Liver (tissue), 3 donors: ENCODE measurements around the gene MT2A.

Experiments
- CTCF ChIP-seq: fragments of 150-350 bp; IDR thresholded peaks from 2 replicates; pipeline ENCODE4 v1.5.1; 2017; ENCODE audit warnings: improper control_type of control experiment, low read depth, low read length; ENCODE audit not compliant: missing input control
- GABPA ChIP-seq, 2 donors: IDR thresholded peaks in 1 of 2; conservative IDR thresholded peaks in 1 of 2; 2 replicates each; pipeline ENCODE4 v1.6.1; 2016; ENCODE audit warnings: antibody characterized with exemption in 2 of 2, mild to moderate bottlenecking in 1 of 2, moderate library complexity in 1 of 2
- MAX ChIP-seq: IDR thresholded peaks from 2 replicates; pipeline ENCODE4 v1.6.1; 2016; ENCODE audit warnings: antibody characterized with exemption
- TAF1 ChIP-seq: conservative IDR thresholded peaks from 2 replicates; pipeline ENCODE4 v1.6.1; 2016; ENCODE audit warnings: antibody characterized with exemption, mild to moderate bottlenecking
- TF ChIP-seq, protein P1 (sequence below): IDR thresholded peaks from 2 replicates; pipeline ENCODE4 v1.6.1; 2016; ENCODE audit warnings: antibody characterized with exemption
- TF ChIP-seq, protein P2 (sequence below): IDR thresholded peaks from 2 replicates; pipeline ENCODE4 v1.6.1; 2016; ENCODE audit warnings: antibody characterized with exemption, mild to moderate bottlenecking
- donor health status: healthy.
- donor health status: healthy.

- TF ChIP-seq, protein P1, sequence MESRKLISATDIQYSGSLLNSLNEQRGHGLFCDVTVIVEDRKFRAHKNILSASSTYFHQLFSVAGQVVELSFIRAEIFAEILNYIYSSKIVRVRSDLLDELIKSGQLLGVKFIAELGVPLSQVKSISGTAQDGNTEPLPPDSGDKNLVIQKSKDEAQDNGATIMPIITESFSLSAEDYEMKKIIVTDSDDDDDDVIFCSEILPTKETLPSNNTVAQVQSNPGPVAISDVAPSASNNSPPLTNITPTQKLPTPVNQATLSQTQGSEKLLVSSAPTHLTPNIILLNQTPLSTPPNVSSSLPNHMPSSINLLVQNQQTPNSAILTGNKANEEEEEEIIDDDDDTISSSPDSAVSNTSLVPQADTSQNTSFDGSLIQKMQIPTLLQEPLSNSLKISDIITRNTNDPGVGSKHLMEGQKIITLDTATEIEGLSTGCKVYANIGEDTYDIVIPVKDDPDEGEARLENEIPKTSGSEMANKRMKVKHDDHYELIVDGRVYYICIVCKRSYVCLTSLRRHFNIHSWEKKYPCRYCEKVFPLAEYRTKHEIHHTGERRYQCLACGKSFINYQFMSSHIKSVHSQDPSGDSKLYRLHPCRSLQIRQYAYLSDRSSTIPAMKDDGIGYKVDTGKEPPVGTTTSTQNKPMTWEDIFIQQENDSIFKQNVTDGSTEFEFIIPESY = no peak
- TF ChIP-seq CTCF (no peak), MAX (no peak), TAF1 (no peak), GABPA (IDR thresholded peaks at IDR 0.05 in 1 of 2, conservative IDR thresholded peaks at IDR 0.05 in 1 of 2) (no peak)
- TF ChIP-seq, protein P2, sequence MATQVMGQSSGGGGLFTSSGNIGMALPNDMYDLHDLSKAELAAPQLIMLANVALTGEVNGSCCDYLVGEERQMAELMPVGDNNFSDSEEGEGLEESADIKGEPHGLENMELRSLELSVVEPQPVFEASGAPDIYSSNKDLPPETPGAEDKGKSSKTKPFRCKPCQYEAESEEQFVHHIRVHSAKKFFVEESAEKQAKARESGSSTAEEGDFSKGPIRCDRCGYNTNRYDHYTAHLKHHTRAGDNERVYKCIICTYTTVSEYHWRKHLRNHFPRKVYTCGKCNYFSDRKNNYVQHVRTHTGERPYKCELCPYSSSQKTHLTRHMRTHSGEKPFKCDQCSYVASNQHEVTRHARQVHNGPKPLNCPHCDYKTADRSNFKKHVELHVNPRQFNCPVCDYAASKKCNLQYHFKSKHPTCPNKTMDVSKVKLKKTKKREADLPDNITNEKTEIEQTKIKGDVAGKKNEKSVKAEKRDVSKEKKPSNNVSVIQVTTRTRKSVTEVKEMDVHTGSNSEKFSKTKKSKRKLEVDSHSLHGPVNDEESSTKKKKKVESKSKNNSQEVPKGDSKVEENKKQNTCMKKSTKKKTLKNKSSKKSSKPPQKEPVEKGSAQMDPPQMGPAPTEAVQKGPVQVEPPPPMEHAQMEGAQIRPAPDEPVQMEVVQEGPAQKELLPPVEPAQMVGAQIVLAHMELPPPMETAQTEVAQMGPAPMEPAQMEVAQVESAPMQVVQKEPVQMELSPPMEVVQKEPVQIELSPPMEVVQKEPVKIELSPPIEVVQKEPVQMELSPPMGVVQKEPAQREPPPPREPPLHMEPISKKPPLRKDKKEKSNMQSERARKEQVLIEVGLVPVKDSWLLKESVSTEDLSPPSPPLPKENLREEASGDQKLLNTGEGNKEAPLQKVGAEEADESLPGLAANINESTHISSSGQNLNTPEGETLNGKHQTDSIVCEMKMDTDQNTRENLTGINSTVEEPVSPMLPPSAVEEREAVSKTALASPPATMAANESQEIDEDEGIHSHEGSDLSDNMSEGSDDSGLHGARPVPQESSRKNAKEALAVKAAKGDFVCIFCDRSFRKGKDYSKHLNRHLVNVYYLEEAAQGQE = no peak
These were observed 44.8 kb downstream of the MT2A start for GRCh38 chr16:56653218-56653617.
